ENCODE results near the gene HAS3.

- TF ChIP-seq CTCF (IDR thresholded peaks at IDR 0.05; ENCODE audit: low read length), result no peak
- no peak for TF ChIP-seq EZH2 (optimal IDR thresholded peaks at IDR 0.05; ENCODE audit: low read depth, low read length)
- no peak for TF ChIP-seq EZH2phosphoT487 (IDR thresholded peaks at IDR 0.05; ENCODE audit: low read length)
Observed at GRCh38 chr16:69108064-69108904, 2.8 kb downstream of the HAS3 start.

Data from MM.1S (cell line).